Fibroblast of lung (primary cell): ENCODE measurements around the gene BBS10. TPM values are rescaled to one million over a fixed set of nuclear protein-coding genes. Genes with fewer than 3 reads are reported as not detected.

Experiments used
- DNase-seq, 2 donors: peaks; one replicate each; pipeline versions ENCODE4 v3.0.0 to v3.0.0-alpha.2; 2010; ENCODE audit warnings: low read depth in 2 of 2
- H2AFZ ChIP-seq: 2 replicates; pipeline ENCODE4 v1.5.1; 2012; ENCODE audit warnings: low read length, control low read depth, inconsistent platforms
- H3K27ac ChIP-seq: 2 replicates; pipeline ENCODE4 v1.5.1; 2011; ENCODE audit warnings: low read length, control low read depth; ENCODE audit not compliant: insufficient read depth
- H3K27me3 ChIP-seq: 2 replicates; pipeline ENCODE4 v1.5.1; 2011; ENCODE audit warnings: mild to moderate bottlenecking, low read length; ENCODE audit not compliant: control insufficient read depth, insufficient read depth
- H3K36me3 ChIP-seq: 2 replicates; pipeline ENCODE4 v1.5.1; 2011; ENCODE audit warnings: low read length; ENCODE audit not compliant: control insufficient read depth, insufficient read depth
- H3K4me1 ChIP-seq: 2 replicates; pipeline ENCODE4 v1.5.1; 2011; ENCODE audit warnings: low read length; ENCODE audit not compliant: control insufficient read depth, insufficient read depth; ENCODE audit errors: extremely low read depth
- H3K4me2 ChIP-seq: 2 replicates; pipeline ENCODE4 v1.5.1; 2011; ENCODE audit warnings: low read length, control low read depth; ENCODE audit not compliant: insufficient read depth; ENCODE audit errors: extremely low read depth
- H3K4me3 ChIP-seq, 4 experiments: fragments of 200-600 bp in 1 of 4; sonication (generic) in 1 of 4; replicated peaks in 1 of 4; 2 replicates each; pipeline ENCODE4 v1.5.1; 2011 to 2016; ENCODE audit warnings: low read length in 4 of 4, low read depth in 3 of 4, mild to moderate bottlenecking in 3 of 4, control low read depth in 2 of 4, inconsistent platforms in 1 of 4, mixed read lengths in 1 of 4; ENCODE audit not compliant: insufficient read depth in 1 of 4; ENCODE audit errors: control extremely low read depth in 1 of 4
- H3K79me2 ChIP-seq: 2 replicates; pipeline ENCODE4 v1.5.1; 2012; ENCODE audit warnings: mild to moderate bottlenecking, low read length, inconsistent platforms; ENCODE audit not compliant: control insufficient read depth, insufficient read depth
- H3K9ac ChIP-seq: 2 replicates; pipeline ENCODE4 v1.5.1; 2011; ENCODE audit warnings: mild to moderate bottlenecking, low read length, control low read depth; ENCODE audit not compliant: insufficient read depth
- H3K9me3 ChIP-seq: 2 replicates; pipeline ENCODE4 v1.5.1; 2012; ENCODE audit warnings: low read depth, low read length; ENCODE audit not compliant: control insufficient read depth, insufficient read depth
- H4K20me1 ChIP-seq: 2 replicates; pipeline ENCODE4 v1.5.1; 2011; ENCODE audit warnings: low read length; ENCODE audit not compliant: control insufficient read depth, insufficient read depth; ENCODE audit errors: extremely low read depth
- EZH2 ChIP-seq: IDR thresholded peaks from 2 replicates; pipeline ENCODE4 v1.5.1; 2012; ENCODE audit warnings: low read length, control low read depth, mild to moderate bottlenecking; ENCODE audit errors: missing control alignments
- polyA plus RNA-seq, 2 donors: library from polyadenylated mRNA; depleted of rRNA in 1 of 2; stranded (reverse) in 1 of 2; unstranded in 1 of 2; fragments of >200 nt; gene quantifications; 2 replicates each; pipeline ENCODE4 v1.2.1, GENCODE V29; 2011 to 2012; ENCODE audit warnings: missing spikeins in 1 of 2
- total RNA-seq: library from RNA; depleted of rRNA; stranded (reverse); fragments of >200 nt; gene quantifications from 2 replicates; pipeline ENCODE4 v1.2.1, GENCODE V29; 2014
- TF ChIP-seq, protein P1 (sequence below), 2 donors: IDR thresholded peaks in 1 of 2; conservative IDR thresholded peaks in 1 of 2; 1 replicate in 1 of 2; 2 replicates in 1 of 2; pipeline ENCODE4 v1.5.1; 2011 to 2012; ENCODE audit warnings: low read length in 2 of 2, control low read depth in 1 of 2, inconsistent platforms in 1 of 2, low read depth in 1 of 2, mild to moderate bottlenecking in 1 of 2

The BBS10 gene
- total and polyA plus RNA-seq, 2 donors (not counting 1 experiment from before 2014, with no cell fraction given): 19.0 to 31.0 TPM

DNA sequence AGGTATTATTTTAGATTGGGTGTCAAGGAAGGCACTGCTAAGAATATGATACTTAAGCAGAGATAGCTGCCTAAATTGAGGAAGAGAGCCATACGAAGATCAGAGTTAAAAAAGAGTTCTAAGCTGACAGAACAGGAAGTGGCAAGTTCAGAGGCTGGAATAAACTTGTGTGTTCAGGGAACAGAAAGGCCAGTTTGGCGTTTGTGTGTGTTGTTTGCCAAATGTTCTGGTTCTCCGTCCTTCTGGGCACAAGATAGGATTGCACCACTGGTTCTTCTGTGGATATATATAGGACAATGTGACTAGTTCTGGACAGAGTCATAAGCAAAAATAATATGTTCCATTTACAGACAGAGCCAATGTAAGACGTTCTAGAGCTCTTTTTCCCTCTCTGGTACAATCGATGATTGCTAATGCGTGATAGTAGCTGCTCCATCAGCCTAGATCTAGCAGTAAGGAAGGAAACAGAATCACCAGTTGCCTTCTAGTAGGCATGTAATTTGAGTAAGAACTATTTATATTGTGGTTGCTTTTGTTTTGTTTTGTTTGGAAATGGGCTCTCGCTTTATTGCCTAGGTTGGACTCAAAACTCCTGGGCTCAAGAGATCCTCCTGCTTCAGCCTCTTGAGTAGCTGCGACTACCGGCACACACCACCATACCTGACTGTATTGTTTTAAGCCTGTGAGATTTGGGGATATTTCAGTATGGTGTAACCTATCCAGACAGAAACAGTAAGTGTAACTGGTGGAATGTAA is 7.4 kb downstream of the BBS10 start:
- Histone ChIP-seq H4K20me1 (no peaks in the 10 kb centered on the region), H3K4me2 (no peak overlapping the region), H3K27ac (no peak overlapping the region), H3K36me3 (no peaks in the 10 kb centered on the region), H3K9me3 (no peaks in the 10 kb centered on the region), H3K27me3 (no peaks in the 10 kb centered on the region), H3K4me3 (no peak overlapping the region), H3K79me2 (peaks cover 3% of the 10 kb centered on the region), H2AFZ (no peak overlapping the region), H3K4me1 (peaks cover 6% of the 10 kb centered on the region), H3K9ac (no peak overlapping the region)
- TF ChIP-seq, protein P1, sequence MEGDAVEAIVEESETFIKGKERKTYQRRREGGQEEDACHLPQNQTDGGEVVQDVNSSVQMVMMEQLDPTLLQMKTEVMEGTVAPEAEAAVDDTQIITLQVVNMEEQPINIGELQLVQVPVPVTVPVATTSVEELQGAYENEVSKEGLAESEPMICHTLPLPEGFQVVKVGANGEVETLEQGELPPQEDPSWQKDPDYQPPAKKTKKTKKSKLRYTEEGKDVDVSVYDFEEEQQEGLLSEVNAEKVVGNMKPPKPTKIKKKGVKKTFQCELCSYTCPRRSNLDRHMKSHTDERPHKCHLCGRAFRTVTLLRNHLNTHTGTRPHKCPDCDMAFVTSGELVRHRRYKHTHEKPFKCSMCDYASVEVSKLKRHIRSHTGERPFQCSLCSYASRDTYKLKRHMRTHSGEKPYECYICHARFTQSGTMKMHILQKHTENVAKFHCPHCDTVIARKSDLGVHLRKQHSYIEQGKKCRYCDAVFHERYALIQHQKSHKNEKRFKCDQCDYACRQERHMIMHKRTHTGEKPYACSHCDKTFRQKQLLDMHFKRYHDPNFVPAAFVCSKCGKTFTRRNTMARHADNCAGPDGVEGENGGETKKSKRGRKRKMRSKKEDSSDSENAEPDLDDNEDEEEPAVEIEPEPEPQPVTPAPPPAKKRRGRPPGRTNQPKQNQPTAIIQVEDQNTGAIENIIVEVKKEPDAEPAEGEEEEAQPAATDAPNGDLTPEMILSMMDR (conservative IDR thresholded peaks at IDR 0.05 in 1 of 2, IDR thresholded peaks at IDR 0.05 in 1 of 2; ENCODE audit: low read depth in 1 of 2, low read length in 2 of 2): no peak
- TF ChIP-seq EZH2: no peak
- DNase-seq: peak in 1 of 2 donors; percentile 32

DNA sequence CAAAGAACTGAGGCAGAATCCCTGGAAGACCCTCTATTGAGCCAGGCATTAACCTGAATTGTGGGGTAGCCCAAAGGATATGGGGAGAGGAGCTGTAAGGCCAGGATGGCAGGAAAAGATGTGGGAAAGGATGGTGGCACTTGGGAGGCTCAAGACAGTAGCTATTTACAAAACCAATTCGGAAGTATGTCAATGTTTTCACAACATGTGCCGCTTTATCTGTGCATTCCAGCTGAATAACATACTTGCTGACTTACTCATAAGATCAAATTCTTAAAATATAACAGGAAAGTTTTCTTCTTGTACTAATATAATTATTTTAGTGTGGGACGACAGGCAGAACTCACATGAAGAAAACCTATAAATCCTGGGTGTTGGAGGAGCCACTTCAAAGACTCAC is 10.6 kb downstream of the BBS10 start:
- H3K27ac ChIP-seq: no peak overlapping the region
- no peaks in the 10 kb centered on the region for H3K27me3 ChIP-seq
- TF ChIP-seq, protein P1 (conservative IDR thresholded peaks at IDR 0.05 in 1 of 2, IDR thresholded peaks at IDR 0.05 in 1 of 2; ENCODE audit: low read depth in 1 of 2, low read length in 2 of 2): no peak
- TF ChIP-seq EZH2: no peak
- no peaks in the 10 kb centered on the region for H3K36me3 ChIP-seq
- no peak overlapping the region for H3K4me2 ChIP-seq
- no peaks in the 10 kb centered on the region for H3K9me3 ChIP-seq
- no peak overlapping the region for H3K9ac ChIP-seq
- DNase-seq: peak; percentile 56 to 85
- H3K4me3 ChIP-seq: no peak overlapping the region
- H4K20me1 ChIP-seq: no peaks in the 10 kb centered on the region
- H3K79me2 ChIP-seq: no peaks in the 10 kb centered on the region
- peaks cover 6% of the 10 kb centered on the region for H3K4me1 ChIP-seq
- no peak overlapping the region for H2AFZ ChIP-seq

DNA sequence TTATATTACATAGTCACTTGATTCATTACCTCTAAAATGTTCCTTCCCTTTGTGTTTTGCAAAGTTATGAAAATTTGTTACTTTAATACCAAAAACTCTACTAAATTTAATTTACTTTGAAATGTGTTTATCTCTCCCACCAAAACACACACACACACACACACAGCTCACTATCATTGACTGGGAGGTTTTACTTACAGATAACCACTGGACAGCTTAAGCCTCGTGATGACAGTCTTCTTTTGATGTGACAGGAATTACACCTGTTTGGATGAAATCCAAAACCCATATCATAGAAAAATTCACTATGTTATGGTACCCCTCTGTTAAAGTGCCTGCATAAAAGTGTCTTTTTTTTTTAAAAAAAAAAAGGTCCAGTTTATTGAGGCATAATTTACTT is 15.6 kb downstream of the BBS10 start:
- H3K4me3 ChIP-seq: no peak overlapping the region
- no peaks in the 10 kb centered on the region for H3K9me3 ChIP-seq
- H3K79me2 ChIP-seq: no peaks in the 10 kb centered on the region
- H3K27ac ChIP-seq: no peak overlapping the region
- no peak overlapping the region for H3K4me2 ChIP-seq
- no peak for DNase-seq
- TF ChIP-seq, protein P1 (conservative IDR thresholded peaks at IDR 0.05 in 1 of 2, IDR thresholded peaks at IDR 0.05 in 1 of 2; ENCODE audit: low read depth in 1 of 2, low read length in 2 of 2): no peak
- no peak for TF ChIP-seq EZH2
- H3K36me3 ChIP-seq: no peaks in the 10 kb centered on the region
- H4K20me1 ChIP-seq: no peaks in the 10 kb centered on the region
- H3K9ac ChIP-seq: no peak overlapping the region
- no peaks in the 10 kb centered on the region for H3K27me3 ChIP-seq
- no peak overlapping the region for H2AFZ ChIP-seq
- H3K4me1 ChIP-seq: peaks cover 7% of the 10 kb centered on the region
